Endothelial cell of umbilical vein (primary cell): ENCODE data around the gene GRIN3B.

Experiments
- CTCF ChIP-seq, 2 donors: IDR thresholded peaks; 1 replicate in 1 of 2; 2 replicates in 1 of 2; pipeline ENCODE4 v1.5.1; 2011; ENCODE audit warnings: low read length in 2 of 2, mild to moderate bottlenecking in 2 of 2, moderate library complexity in 2 of 2, control low read depth in 1 of 2, inconsistent platforms in 1 of 2, low read depth in 1 of 2; ENCODE audit not compliant: insufficient read depth in 1 of 2; ENCODE audit errors: extremely low read depth in 1 of 2
- EZH2 ChIP-seq: IDR thresholded peaks from 2 replicates; pipeline ENCODE4 v1.6.1; 2012; ENCODE audit warnings: borderline replicate concordance, low read depth, mild to moderate bottlenecking, moderate library complexity, low read length, inconsistent platforms; ENCODE audit not compliant: severe bottlenecking
- FOS ChIP-seq: IDR thresholded peaks from 2 replicates; pipeline ENCODE4 v1.6.1; 2011; ENCODE audit warnings: mild to moderate bottlenecking, low read length, moderate library complexity, borderline replicate concordance; ENCODE audit not compliant: insufficient read depth
- GATA2 ChIP-seq: IDR thresholded peaks from 2 replicates; pipeline ENCODE4 v1.7.0; 2011; ENCODE audit warnings: low read depth, mild to moderate bottlenecking, moderate library complexity, mixed read lengths, low read length; ENCODE audit not compliant: insufficient read length, insufficient read depth
- JUN ChIP-seq: IDR thresholded peaks from 2 replicates; pipeline ENCODE4 v1.6.1; 2011; ENCODE audit warnings: borderline replicate concordance, low read depth; ENCODE audit not compliant: insufficient read length, insufficient read depth
- POLR2A ChIP-seq: IDR thresholded peaks from 2 replicates; pipeline ENCODE4 v1.6.1; 2012; ENCODE audit warnings: low read depth, mild to moderate bottlenecking, control low read depth, low read length
- POLR2AphosphoS5 ChIP-seq: IDR thresholded peaks from 2 replicates; pipeline ENCODE4 v1.6.1; 2012; ENCODE audit warnings: low read depth, mild to moderate bottlenecking, control low read depth, low read length, moderate library complexity; ENCODE audit not compliant: insufficient read depth
- TF ChIP-seq, protein P1 (sequence below): IDR thresholded peaks from 2 replicates; pipeline ENCODE4 v1.6.1; 2011; ENCODE audit not compliant: insufficient read depth, insufficient read length

- TF ChIP-seq CTCF (IDR thresholded peaks at IDR 0.05; ENCODE audit: extremely low read depth in 1 of 2, insufficient read depth in 1 of 2, low read depth in 1 of 2, low read length in 2 of 2) (no peak), POLR2A (no peak), EZH2 (no peak), GATA2 (no peak), POLR2AphosphoS5 (no peak), FOS (no peak), JUN (no peak)
- TF ChIP-seq, protein P1, sequence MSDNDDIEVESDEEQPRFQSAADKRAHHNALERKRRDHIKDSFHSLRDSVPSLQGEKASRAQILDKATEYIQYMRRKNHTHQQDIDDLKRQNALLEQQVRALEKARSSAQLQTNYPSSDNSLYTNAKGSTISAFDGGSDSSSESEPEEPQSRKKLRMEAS, result no peak
Observed at GRCh38 chr19:1027650-1028061, 27.4 kb downstream of the GRIN3B start.
